Measurements from ENCODE around the gene AATK.

DNA sequence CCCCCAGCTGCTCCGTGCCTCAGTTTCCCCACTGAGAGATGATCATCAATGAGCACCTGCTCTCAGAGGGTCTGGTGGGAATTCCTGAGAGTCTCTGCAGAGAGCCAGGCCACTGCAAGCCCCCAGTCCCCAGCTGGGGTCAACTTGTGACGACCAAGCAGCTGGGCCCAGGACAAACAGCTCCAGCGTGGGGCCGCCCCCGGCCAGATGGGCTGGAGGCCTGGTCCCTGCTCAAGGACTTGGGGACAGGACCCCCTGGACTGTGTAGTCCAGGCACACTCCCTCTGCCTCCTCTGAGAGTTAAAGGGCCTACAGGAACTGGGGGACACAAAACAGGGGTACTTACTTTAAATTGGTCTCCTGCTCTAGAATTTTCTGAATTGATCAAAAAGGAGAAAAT is 16.6 kb upstream of the AATK start:
- no peak for TF ChIP-seq POLR2A (IDR thresholded peaks at IDR 0.05; ENCODE audit: low read length)
- no peak for TF ChIP-seq GATA1 (IDR thresholded peaks at IDR 0.05; ENCODE audit: low read depth, low read length)
